Measurements from ENCODE around the gene RPP40. TPM values are rescaled to one million over a fixed set of nuclear protein-coding genes. Genes with fewer than 3 reads are reported as not detected.
A peak's percentile ranks its signal among the peaks of the same experiment; 100 is the strongest.

Gene RPP40
- total and polyA plus RNA-seq, 9 of the 15 experiments (the other 6 are each of a cell fraction or from before 2014, with no cell fraction given) = 22.6 to 114 (median 39.0) TPM

DNA sequence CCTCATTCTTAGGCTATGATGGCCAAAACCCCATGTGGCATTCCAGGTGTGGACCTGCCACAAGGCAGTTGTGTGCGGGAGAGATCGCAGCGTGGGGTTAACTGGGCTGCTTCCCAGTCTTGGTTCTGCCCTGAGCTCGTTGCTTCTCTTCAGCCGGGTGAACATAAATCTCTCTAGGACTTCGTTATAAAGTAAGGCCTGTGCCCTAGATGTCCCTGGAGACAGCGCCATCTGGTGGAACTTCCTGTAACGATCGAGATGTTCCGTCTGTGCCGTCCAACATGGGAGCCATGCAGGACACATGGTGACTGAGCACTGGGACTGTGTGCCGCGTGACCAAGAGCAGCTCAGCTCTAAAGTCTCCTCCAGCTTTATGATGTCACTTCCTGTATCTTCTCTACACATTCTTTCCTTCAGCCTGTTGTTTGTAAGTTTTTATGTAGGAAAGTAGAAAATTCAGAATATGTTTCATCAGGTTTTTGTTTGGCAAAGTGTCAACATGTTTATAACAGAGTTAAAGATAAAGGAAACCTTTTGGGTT, 26.8 kb upstream of the RPP40 start (continued):
- TF ChIP-seq JUN (IDR thresholded peaks at IDR 0.05; ENCODE audit: borderline replicate concordance, low read depth, low read length) = peak; percentile 41; the same call in 1 of the 2 replicates
- TF ChIP-seq JUN (CRISPR knock-in tag; IDR thresholded peaks at IDR 0.05; ENCODE audit: borderline replicate concordance) = no peak
- TF ChIP-seq CLOCK (CRISPR knock-in tag; IDR thresholded peaks at IDR 0.05; ENCODE audit: borderline replicate concordance) = no peak
- TF ChIP-seq MTA1 (IDR thresholded peaks at IDR 0.05; ENCODE audit: borderline replicate concordance) = no peak
- TF ChIP-seq SMAD4 (CRISPR knock-in tag; conservative IDR thresholded peaks at IDR 0.05) = peak; percentile 70
- no peak for TF ChIP-seq ZC3H11A (IDR thresholded peaks at IDR 0.05; ENCODE audit: low read depth, low read length)
- peak; percentile 49; the same call in 1 of the 2 replicates for TF ChIP-seq CHAMP1 (IDR thresholded peaks at IDR 0.05)
- peak; percentile 68 for TF ChIP-seq PKNOX1 (IDR thresholded peaks at IDR 0.05)
- TF ChIP-seq CREM (IDR thresholded peaks at IDR 0.05; ENCODE audit: low read depth) = peak; percentile 88
- peak; percentile 84 to 94 (median 93) for TF ChIP-seq CTCF (IDR thresholded peaks at IDR 0.05 in 2 of 3, conservative IDR thresholded peaks at IDR 0.05 in 1 of 3; ENCODE audit: insufficient read depth in 2 of 3, low read depth in 1 of 3, low read length in 3 of 3)
- TF ChIP-seq ZNF143 (CRISPR knock-in tag; IDR thresholded peaks at IDR 0.05) = peak; percentile 25; the same call in 1 of the 2 replicates
- no peak for TF ChIP-seq CREBBP (IDR thresholded peaks at IDR 0.05; ENCODE audit: low read depth, low read length)
- 0 out of 2 replicates have a peak, but pooled peaks have one; percentile 27 for TF ChIP-seq MYNN (IDR thresholded peaks at IDR 0.05)
- TF ChIP-seq MYNN (CRISPR knock-in tag; IDR thresholded peaks at IDR 0.05) = no peak
- TF ChIP-seq ZEB2 (IDR thresholded peaks at IDR 0.05) = no peak
- no peak for TF ChIP-seq NONO (IDR thresholded peaks at IDR 0.05; ENCODE audit: low read depth in 2 of 2, low read length in 1 of 2)
- TF ChIP-seq ATF7 (IDR thresholded peaks at IDR 0.05) = peak; percentile 73; the same call in 1 of the 2 replicates
- no peak for TF ChIP-seq HMG20A (CRISPR knock-in tag; conservative IDR thresholded peaks at IDR 0.05)

Data from K562 (cell line).